GM04503 (cell line): Measurements from ENCODE around the gene C1QB.

Source experiments
- DNase-seq: peaks from one replicate; pipeline ENCODE4 v3.0.0-alpha.2; 2012; ENCODE audit warnings: low read depth

Gene C1QB

DNA sequence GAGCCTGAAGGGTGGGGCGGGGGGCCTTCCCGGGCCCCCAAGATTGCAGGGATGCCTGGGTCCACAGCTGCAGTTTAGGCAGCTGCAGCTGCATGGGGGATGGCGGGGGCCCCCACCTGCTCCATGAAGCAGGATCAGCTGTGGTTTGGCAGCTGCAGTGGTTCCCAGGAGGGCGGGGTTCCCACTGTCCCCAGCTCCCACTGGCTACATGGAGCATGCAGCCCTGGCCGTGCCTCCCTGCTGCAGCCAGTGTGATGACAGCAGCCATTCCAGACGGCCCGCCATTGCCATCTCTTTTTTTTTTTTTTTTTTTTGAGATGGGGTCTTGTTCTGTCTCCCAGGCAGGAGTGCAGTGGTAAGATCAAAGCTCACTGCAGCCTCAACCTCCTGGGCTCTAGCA, 17.6 kb upstream of the C1QB start:
- no peak for DNase-seq

DNA sequence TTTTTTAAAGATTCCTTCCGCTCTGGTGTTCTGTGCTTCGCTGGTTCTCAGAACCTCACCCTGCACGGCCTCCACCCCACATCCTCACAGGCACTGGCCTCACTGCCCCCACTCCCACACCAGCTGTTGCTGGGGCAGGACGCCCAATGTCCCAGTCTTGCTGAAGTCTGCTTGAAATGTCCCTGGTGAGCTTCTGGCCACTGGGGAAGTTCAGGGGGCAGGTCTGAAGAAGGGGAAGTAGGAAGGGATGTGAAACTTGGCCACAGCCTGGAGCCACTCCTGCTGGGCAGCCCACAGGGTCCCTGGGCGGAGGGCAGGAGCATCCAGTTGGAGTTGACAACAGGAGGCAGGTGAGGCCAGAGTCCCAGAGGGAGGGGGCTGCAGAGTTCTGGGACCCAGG, 16.7 kb upstream of the C1QB start, which contains the start of gene C1QA:
Gene C1QA (plus strand): TSS at position 276 of the 400 bp plus-strand sequence. CDS start 989 bp downstream, outside the sequence.
- no peak for DNase-seq

DNA sequence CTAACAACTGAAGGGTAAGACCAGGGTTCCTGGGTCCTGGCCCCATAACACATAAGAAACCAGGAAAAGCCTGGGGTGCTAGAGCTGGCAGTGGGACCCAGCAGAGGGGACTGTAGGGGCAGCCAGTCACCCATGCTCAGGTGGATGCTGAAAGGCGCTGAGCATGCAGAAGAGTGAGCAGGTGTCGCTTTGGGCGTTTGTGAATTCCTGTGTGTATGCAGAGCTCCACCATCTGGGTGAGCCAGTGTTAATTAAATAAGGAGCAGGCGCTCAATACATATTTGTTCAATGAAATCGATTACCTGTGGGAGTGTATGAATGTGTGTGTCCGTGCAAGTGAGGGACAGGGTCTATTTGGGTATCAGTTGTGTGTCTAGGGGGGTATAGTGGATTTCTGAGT, 16.1 kb upstream of the C1QB start:
- no peak for DNase-seq

DNA sequence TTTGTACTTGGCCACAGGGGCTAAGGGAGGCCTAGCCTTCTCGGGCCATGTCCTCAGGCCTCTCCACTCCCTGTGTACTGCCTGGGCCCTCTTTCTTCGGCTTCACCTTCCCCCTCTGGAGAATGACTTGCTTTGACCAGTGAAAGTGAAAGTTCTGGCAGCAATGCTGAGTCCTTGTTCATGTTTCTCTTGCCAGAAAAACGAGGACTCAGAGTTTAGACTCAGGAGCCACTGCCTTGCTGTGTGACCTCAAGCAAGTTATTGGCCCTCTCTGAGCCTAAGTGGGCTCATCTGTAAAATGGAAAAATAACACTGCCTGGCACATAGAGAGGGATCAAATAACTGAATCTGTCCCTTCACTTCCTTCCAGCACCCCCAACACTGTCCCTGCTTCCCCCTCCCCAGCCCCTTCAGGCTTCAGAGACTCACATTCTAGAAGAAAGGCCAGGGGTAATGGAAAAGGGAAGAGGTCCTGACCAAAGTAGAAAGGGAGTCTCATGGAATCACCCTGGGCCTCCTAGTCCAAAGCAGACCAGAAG, 15.1 kb upstream of the C1QB start:
- no peak for DNase-seq

DNA sequence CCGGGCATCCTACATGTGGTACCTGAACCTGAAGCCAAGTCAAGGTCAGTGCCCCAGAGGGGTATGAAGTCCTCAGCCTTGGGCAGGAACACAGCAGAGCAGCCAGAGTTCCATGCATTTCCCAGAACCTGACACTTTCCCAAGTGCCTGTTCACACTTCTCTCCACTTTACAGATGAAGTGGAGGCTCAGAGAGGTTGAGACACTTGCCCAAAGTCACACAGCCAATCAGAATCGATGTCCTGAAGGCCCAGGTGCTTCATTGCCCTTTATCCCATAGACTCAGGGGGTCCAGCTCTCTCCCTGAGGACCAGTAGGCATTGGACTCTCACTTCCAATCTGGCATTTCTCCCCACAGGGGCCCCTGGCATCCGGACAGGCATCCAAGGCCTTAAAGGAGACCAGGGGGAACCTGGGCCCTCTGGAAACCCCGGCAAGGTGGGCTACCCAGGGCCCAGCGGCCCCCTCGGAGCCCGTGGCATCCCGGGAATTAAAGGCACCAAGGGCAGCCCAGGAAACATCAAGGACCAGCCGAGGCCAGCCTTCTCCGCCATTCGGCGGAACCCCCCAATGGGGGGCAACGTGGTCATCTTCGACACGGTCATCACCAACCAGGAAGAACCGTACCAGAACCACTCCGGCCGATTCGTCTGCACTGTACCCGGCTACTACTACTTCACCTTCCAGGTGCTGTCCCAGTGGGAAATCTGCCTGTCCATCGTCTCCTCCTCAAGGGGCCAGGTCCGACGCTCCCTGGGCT, 14.4 kb upstream of the C1QB start:
- DNase-seq, result no peak

DNA sequence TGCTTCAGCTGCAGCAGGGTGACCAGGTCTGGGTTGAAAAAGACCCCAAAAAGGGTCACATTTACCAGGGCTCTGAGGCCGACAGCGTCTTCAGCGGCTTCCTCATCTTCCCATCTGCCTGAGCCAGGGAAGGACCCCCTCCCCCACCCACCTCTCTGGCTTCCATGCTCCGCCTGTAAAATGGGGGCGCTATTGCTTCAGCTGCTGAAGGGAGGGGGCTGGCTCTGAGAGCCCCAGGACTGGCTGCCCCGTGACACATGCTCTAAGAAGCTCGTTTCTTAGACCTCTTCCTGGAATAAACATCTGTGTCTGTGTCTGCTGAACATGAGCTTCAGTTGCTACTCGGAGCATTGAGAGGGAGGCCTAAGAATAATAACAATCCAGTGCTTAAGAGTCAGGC, 13.8 kb upstream of the C1QB start:
- peak; percentile 9 for DNase-seq

DNA sequence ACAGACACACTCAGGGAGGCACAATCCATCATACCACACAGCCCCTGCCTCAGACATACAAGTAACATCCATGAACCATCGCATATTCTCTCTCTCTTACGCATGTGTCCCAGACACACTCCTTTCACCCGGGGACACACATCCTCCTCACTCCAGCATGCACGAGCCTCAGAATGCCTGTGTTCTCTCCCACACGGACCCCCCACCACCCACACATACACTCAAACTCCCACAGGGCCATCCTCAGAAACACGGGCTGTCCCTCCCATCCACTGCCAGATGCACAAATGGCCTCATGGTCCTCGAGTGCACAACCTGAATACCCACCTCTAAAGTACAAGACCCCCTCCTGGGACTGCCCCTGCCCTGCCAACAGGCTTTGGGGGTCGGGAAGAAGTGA, 11.8 kb upstream of the C1QB start:
- no peak for DNase-seq

DNA sequence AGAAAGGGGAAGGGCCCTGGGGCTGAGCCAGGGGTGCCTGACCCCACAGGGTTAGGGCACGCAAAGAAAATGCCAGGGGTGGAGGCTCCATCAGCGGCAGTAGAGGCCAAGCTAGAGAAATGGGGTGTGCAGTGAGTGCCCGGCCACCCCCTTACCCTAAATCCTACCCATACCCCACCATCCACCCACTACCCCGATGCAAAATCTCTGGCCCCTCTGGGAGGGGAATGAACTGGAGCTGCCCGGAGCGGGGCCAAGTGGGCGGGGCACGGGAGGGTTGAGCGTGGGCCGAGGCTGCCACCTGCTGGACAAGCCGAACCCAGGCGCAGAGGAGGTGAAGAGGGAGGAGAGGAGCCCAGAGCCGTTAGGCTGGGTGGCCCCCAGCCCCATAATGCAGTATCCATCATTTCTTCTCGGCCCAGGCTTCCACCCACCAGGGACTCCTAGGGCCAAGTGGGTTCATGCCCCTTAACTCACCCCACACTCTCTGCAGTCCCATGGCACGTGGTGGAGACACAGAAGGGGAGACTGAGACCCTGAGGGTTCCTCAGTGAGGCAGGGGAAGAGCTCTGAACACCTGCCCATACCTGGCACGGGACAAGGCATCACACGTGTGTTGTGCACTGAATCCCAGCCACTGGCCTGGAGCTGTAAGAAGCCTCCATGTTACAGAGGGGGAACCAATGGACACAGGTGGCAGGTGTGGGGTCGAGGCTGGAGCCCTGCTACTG, 11.0 kb upstream of the C1QB start:
- DNase-seq, result no peak

DNA sequence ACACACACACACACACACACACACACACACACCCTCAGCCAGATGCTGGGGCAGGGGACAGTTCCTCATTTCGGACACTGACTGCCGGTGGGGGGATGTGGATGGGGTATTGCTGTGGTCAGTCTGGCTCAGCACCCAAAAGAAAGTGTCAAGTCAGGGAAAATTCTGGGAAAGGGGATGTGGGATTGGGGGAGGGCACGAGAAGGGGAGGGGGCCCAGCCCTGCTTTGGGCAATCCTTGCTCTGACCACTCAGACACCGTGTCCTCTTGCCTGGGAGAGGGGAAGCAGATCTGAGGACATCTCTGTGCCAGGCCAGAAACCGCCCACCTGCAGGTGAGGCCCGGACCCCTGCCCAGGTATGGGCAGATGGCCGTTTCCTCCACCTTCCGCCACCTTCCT, 9.7 kb upstream of the C1QB start, which contains the start of gene C1QC:
Gene C1QC (plus strand): TSS at position 253 of the 400 bp plus-strand sequence. CDS start 391 bp downstream, outside the sequence.
- no peak for DNase-seq

DNA sequence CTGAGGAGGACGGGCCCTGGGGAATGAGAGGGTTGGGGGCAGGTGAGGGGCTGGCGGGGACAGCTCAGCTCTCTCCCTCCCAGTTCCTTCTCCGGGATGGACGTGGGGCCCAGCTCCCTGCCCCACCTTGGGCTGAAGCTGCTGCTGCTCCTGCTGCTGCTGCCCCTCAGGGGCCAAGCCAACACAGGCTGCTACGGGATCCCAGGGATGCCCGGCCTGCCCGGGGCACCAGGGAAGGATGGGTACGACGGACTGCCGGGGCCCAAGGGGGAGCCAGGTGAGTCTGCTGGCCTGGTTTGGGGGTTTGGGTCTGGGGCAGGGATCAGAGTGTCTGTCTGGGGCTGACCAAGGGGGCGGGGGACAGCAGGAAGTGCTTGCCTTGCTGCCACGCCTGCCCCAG, 9.1 kb upstream of the C1QB start:
- DNase-seq, result no peak

DNA sequence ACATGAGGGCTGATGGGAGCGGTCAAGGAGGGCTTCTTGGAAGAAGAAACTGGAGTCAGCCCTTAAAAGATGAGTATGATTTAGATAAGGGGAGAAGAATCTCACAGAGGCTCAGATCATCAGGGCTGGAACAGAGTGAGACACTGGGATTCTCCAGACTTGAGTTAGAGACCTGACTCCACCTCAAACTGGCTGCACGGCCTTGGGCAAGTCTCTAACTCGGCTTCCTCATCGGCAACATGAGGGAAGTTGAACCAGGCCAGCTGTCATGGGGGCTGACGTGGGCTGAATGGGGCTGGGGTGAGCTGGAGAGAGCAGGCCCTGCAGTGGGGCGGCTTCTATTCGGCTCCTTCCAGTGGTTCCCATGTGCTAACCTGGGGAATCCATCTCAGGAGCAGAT, 7.1 kb upstream of the C1QB start:
- no peak for DNase-seq

DNA sequence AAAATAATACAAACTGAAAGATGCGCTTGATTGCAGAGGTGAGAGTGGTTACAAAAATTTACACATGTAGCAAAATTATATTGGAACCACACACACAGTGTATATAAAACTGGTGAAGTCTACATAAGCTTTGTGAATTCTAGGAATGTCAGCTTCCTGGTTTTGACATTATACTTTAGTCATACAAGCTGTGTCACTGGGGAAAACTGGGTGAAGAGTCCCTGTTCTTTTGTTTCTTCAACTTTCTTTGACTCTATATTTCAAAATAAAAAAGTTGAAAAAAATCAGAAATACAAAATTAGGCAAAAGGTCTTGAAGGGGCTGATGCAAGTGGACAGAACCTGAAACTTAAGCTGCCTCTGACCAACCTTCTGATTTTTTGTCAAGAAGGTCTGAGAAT, 6.7 kb upstream of the C1QB start:
- DNase-seq, result no peak

DNA sequence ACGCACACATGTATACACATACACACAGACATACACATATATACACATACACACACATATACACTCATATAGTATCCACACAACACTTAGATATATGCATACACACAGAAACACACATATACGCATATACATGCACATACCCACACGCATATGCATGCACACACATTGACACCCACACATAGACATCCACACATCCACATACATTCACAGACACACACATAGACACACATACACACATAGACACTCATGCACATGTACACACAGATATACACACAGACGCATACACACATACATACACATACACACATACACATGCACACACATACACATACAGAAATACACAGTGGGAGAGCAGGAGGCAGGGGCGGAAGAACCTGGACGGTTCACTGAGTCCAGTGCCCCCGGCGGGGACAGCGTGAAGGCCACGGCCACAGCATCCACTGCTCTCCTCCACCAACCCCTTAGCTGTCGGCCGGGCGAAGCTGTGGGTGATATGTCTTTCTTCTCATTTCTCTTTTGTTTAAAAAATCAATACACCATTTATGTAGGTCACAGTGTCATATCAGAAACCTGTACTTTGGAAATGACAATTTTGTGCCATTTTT, 2.8 kb upstream of the C1QB start:
- no peak for DNase-seq

DNA sequence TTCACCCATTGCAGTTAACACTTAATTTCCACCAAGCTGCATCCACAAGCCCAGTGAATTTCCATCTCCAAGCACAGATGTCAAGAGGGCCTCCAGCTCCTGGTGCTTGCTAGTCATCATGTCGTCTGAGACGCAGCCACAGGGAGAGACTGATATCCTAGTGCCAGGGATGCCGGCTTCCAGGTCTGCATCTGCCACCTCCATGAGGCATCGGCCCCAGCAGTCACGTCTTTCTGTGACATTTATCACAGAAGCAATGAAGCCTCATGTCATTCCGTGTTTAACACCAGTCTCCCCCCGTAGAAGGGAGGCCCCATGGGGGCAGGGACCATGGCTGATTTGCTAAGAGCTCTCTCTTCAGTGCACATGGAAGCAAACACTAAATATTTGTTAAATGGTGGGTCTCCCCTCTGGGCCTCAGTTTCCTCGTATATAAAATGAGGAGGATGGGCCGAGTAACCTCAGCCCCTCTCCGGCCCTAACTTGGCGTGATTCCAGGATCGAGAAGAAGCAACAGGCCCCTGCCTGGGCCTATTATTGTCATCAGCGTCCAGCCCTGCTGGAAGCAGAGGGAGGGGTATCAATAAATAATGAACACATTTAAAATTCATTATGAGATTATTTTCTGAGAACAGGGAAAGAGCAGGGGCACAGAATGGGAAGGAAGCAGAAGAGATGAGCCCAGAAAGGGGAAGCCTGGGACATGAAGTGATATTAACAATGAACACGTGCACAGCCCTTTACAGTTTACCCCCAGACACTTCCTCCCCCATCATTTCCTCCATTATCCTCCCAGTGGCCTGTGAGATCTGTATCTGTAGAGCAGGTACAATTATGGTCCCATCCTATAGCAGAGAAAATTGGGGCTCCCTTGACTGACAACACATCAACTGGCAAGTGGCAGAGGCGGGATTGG, 837 bp upstream of the C1QB start:
- no peak for DNase-seq

DNA sequence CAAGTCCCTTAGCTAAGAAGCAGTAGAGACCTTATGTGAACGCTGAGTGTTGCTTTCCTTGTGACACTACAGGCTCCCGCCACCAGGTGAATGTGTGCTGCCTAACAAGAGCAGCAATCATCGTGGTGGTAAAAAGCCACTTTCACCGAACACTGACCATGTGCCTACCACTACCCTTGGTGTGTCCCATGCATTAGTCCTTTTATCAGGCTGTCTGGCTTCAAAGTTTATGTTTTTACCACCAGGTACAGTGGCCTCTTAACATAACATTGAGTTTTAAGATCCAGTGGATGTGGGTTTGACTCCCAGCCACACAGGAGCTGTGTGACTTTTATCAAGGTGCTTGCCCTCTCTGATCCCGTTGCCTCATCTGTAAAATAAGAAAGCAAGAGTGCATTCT, 1.7 kb downstream of the C1QB start:
- DNase-seq, result no peak

DNA sequence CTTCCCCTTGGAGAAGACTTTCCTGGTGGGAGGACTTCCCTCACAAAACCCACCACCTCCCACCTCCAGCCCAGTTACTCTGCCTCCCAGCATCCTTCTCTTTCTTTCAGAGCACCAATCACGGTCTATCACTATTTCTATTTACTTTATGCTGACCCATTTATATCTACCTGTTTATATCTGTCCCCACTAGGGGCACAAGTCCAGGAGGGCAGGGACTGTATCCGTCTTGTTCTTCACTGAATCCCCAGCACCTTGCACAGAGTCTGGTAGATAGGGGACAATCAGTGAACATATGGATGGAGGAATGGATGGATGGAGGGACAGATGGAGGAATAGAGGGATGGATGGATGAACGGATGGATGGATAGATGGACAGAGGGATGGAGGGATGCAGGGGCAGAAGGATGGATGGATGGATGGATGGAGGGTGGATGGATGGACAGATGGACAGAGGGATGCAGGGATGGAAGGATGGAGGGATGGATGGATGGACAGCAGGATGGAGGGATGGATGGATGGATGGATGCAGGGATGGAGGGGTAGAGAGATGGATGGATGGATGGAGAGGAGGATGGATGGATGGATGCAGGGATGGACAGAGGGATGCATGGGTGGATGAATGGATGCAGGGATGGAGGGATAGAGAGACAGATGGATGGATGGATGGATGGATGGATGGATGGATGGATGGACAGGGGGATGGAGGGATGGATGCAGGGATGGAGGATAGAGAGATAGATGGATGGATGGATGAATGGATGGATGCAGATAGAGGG, 5.5 kb downstream of the C1QB start:
- no peak for DNase-seq

DNA sequence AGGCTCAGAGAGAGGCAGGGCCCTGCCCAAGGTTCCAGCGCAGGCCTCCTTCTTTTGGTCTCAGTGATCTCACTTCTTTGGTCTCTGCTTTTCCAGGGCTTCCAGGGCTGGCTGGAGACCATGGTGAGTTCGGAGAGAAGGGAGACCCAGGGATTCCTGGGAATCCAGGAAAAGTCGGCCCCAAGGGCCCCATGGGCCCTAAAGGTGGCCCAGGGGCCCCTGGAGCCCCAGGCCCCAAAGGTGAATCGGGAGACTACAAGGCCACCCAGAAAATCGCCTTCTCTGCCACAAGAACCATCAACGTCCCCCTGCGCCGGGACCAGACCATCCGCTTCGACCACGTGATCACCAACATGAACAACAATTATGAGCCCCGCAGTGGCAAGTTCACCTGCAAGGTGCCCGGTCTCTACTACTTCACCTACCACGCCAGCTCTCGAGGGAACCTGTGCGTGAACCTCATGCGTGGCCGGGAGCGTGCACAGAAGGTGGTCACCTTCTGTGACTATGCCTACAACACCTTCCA, 7.7 kb downstream of the C1QB start:
- no peak for DNase-seq

DNA sequence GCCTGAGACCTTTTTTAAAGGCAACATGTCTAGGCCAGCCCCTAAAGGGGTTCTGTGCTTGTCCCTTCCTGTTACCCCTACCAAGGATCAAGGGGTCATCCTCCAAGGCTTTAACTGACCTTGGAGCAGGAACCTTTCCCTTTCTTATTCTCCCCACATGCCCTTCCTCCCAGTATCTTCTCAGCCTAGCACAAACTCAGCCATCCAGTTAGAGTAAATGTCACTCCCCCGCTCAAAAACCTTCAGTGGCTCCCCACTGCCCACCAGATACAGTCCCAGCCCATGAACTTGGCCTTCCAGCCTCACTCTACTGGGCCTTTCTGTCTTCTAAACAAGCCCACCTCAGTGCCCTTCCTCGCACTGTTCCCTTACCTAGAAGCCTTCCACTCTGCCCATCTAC, 8.8 kb downstream of the C1QB start:
- DNase-seq, result no peak

DNA sequence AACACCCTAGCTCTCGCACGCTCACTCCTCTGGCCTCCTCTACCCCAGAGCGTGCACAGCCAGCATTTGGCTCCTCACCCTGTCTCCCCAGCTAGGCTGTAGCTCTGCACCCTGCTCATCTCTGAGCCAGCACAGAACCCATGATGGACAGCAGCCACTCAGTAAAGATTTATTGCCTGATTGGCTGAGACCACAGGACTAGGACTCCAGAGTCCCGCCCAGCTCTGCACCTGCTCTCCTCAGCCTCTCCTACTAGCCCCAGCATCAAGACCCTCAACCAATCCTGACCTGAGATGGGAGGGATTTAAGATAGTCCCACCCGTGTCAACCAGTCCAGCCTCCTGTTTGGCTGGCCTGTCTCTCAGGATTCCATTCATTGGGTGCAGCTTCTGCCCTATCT, 9.3 kb downstream of the C1QB start:
- no peak for DNase-seq

DNA sequence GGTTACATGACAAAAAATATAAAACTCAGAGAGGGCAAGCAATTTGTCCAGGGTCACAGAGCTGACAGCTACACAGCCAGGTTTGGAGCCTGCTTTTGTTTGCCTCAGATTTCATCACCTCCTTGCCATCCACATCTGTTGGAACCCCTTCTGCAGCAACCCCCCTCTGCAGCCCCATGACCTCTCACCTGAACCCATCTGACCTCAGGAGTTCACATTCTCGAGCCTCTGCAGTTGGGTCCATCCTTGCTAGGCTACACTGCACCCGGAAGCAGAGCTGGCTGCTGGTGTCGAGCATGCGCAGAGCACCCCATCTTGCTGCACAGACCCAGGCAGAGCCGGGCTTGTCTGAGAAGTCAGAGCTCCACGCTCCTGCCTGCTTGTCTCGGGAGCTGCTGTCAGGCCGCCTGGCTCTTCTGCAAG, 10.0 kb downstream of the C1QB start:
- DNase-seq, result no peak

DNA sequence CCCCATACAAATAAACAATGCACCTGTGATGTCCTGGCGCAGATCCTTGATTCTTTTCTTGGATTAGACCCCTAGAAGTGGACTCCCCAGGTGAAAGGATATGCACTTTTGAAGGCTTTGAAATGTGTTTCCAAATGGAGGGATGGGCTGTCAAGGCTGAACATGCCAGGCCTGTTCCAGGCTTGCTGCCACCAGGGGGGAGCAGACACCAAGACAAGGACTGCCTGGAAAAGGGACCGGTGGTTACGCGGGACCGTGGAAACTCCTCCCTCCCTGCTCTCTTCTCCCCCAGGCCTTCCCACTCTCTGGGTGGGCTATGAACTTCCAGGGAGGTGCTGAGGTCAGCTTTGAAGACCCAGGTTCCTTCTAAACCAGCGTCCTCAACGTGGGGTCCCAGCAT, 12.7 kb downstream of the C1QB start:
- no peak for DNase-seq
